PC-3 (cell line): ENCODE results near the gene TRA2B. TPM values are rescaled to one million over a fixed set of nuclear protein-coding genes. Genes with fewer than 3 reads are reported as not detected.

ENCODE experiments used
- ATAC-seq: fragments of 200-7000 bp; cut with Tn5 transposase; 2 replicates; pipeline ENCODE4 v1.9.1; 2020; ENCODE audit warnings: mild to moderate bottlenecking, moderate library complexity
- BruUV-seq: library from RNA; stranded (reverse); fragments of 400-500 nt; replicated peaks from 2 replicates; lab custom pipeline; 2021; lab: Mats Ljungman, UMichigan
- CTCF ChIA-PET: fragments of 300-600 bp; sonication (Branson Sonifier 250); formaldehyde crosslinking; loops from one replicate; lab custom pipeline; 2022; ENCODE audit warnings: antibody characterized with exemption; lab: Charles Lee
- POLR2A ChIA-PET: fragments of 300-600 bp; sonication (Branson Sonifier 250); formaldehyde crosslinking; loops from one replicate; lab custom pipeline; 2022; ENCODE audit warnings: antibody characterized with exemption; ENCODE audit not compliant: unreplicated experiment; lab: Charles Lee
- DNase-seq: peaks from one replicate; pipeline ENCODE4 v3.0.0-alpha.2; 2015
- H2AFZ ChIP-seq: fragments of 300-600 bp; sonication (generic); 2 replicates; pipeline ENCODE4 v1.6.0; 2016; ENCODE audit warnings: antibody characterized with exemption, low read length
- H3F3A ChIP-seq: fragments of 300-600 bp; sonication (generic); one replicate; pipeline ENCODE4 v1.6.0; 2017; ENCODE audit warnings: antibody characterized with exemption, low read length, control low read depth, mild to moderate bottlenecking; ENCODE audit not compliant: unreplicated experiment
- H3K27ac ChIP-seq: fragments of 300-600 bp; sonication (generic); 2 replicates; pipeline ENCODE4 v1.5.1; 2016; ENCODE audit warnings: mild to moderate bottlenecking, low read length
- H3K27me3 ChIP-seq: fragments of 300-600 bp; sonication (generic); 2 replicates; pipeline ENCODE4 v1.6.1; 2016; ENCODE audit warnings: low read length, mixed read lengths
- H3K36me3 ChIP-seq: fragments of 300-600 bp; sonication (generic); 2 replicates; pipeline ENCODE4 v1.6.1; 2016; ENCODE audit warnings: low read depth, mixed run types, low read length, mixed read lengths
- H3K4me1 ChIP-seq: fragments of 300-600 bp; sonication (generic); 2 replicates; pipeline ENCODE4 v1.5.1; 2016; ENCODE audit warnings: low read length; ENCODE audit not compliant: insufficient read depth
- H3K4me2 ChIP-seq: fragments of 300-600 bp; sonication (generic); 2 replicates; pipeline ENCODE4 v1.6.0; 2016; ENCODE audit warnings: low read length
- H3K4me3 ChIP-seq: fragments of 300-600 bp; sonication (generic); 2 replicates; pipeline ENCODE4 v1.5.1; 2016; ENCODE audit warnings: mild to moderate bottlenecking, low read length, mixed read lengths
- H3K79me2 ChIP-seq: fragments of 300-600 bp; sonication (generic); 2 replicates; pipeline ENCODE4 v1.6.1; 2017; ENCODE audit warnings: low read length, mixed read lengths
- H3K9ac ChIP-seq: fragments of 300-600 bp; sonication (generic); 2 replicates; pipeline ENCODE4 v1.6.0; 2016; ENCODE audit warnings: mild to moderate bottlenecking, low read length
- H3K9me2 ChIP-seq: fragments of 300-600 bp; sonication (generic); replicated peaks from 2 replicates; pipeline ENCODE4 v1.6.1; 2016; ENCODE audit warnings: mixed run types, low read length, mixed read lengths
- H3K9me3 ChIP-seq: fragments of 300-600 bp; sonication (generic); 2 replicates; pipeline ENCODE4 v1.6.1; 2016; ENCODE audit warnings: low read length, mixed read lengths
- H4K20me1 ChIP-seq: fragments of 300-600 bp; sonication (generic); 2 replicates; pipeline ENCODE4 v1.6.1; 2016; ENCODE audit warnings: low read length, mixed read lengths
- CTCF ChIP-seq: fragments of 300-600 bp; sonication (generic); conservative IDR thresholded peaks from 2 replicates; pipeline ENCODE4 v1.5.1; 2017; ENCODE audit warnings: antibody characterized with exemption, low read depth, mild to moderate bottlenecking, low read length
- EZH2 ChIP-seq: fragments of 300-600 bp; sonication (generic); IDR thresholded peaks from one replicate; pipeline ENCODE4 v1.6.1; 2017; ENCODE audit warnings: antibody characterized with exemption, mild to moderate bottlenecking, low read length; ENCODE audit not compliant: unreplicated experiment
- EZH2phosphoT487 ChIP-seq: fragments of 300-600 bp; sonication (generic); IDR thresholded peaks from 2 replicates; pipeline ENCODE4 v1.6.1; 2018; ENCODE audit warnings: mild to moderate bottlenecking, antibody characterized with exemption, low read length, borderline replicate concordance
- intact Hi-C: fragments of 100-400 bp; cut with micrococcal nuclease; formaldehyde crosslinking; loops from 2 replicates; pipeline ENCODE4 v1.9.0; 2023
- total RNA-seq: library from RNA; depleted of rRNA; stranded (reverse); fragments of >200 nt; gene quantifications from 2 replicates; pipeline ENCODE4 v1.2.3, GENCODE V29; 2014

TRA2B gene
- total RNA-seq, 1 experiment from 2014 or later: 287 TPM

GRCh38 chr3:185948292-185948691 is 10.5 kb upstream of the TRA2B start:
- ChIA-PET POLR2A (no interaction called here), CTCF (no interaction called here)
- no peaks in the 10 kb centered on the region for H3F3A ChIP-seq
- DNase-seq (no peak), ATAC-seq (no peak)
- H3K4me1 ChIP-seq: peaks cover 9% of the 10 kb centered on the region
- no TSS peak for BruUV-seq
- H4K20me1 ChIP-seq: no peaks in the 10 kb centered on the region
- TF ChIP-seq EZH2phosphoT487: no peak
- no peak for TF ChIP-seq CTCF
- no peak for TF ChIP-seq EZH2
- no peak overlapping the region for H2AFZ ChIP-seq
- H3K27me3 ChIP-seq: no peaks in the 10 kb centered on the region
- intact Hi-C loops: no loop called here
- no peak overlapping the region for H3K27ac ChIP-seq
- H3K9me2 ChIP-seq: no peaks in the 10 kb centered on the region
- H3K4me3 ChIP-seq: no peak overlapping the region
- H3K79me2 ChIP-seq: no peaks in the 10 kb centered on the region
- H3K9ac ChIP-seq: no peak overlapping the region
- H3K4me2 ChIP-seq: no peak overlapping the region
- H3K9me3 ChIP-seq: no peaks in the 10 kb centered on the region
- no peaks in the 10 kb centered on the region for H3K36me3 ChIP-seq

- CTCF ChIA-PET: interaction anchor here (0.6 to 1.7 kb wide), 17 partner anchors 10 to 344 kb away, joined by 3 to 16 read pairs (median 4); no protein-coding TSS in a partner anchor
- Histone ChIP-seq H3K4me2 (no peak overlapping the region), H3K9ac (no peak overlapping the region), H3F3A (peaks cover 7% of the 10 kb centered on the region), H4K20me1 (no peaks in the 10 kb centered on the region), H3K27ac (no peak overlapping the region), H3K9me3 (no peaks in the 10 kb centered on the region), H3K4me3 (no peak overlapping the region), H3K9me2 (no peaks in the 10 kb centered on the region), H3K27me3 (no peaks in the 10 kb centered on the region), H3K79me2 (peaks cover 6% of the 10 kb centered on the region), H3K36me3 (no peaks in the 10 kb centered on the region), H2AFZ (no peak overlapping the region), H3K4me1 (peaks cover 34% of the 10 kb centered on the region)
- POLR2A ChIA-PET: interaction anchor here (0.5 to 0.6 kb wide), 3 partner anchors 122 to 165 kb away, joined by 3 to 5 read pairs (median 4); no protein-coding TSS in a partner anchor
- no TSS peak for BruUV-seq
- no peak for TF ChIP-seq EZH2phosphoT487
- no peak for TF ChIP-seq EZH2
- peak; percentile 9; the same call in 1 of the 2 replicates for TF ChIP-seq CTCF
- ATAC-seq (peak; percentile 4), DNase-seq (no peak)
- intact Hi-C loops: loop anchor here (1.0 kb wide), 1 partner anchor 34 kb away; no protein-coding TSS in a partner anchor
Observed at GRCh38 chr3:185943760-185944106, 5.9 kb upstream of the TRA2B start.
